HG02981 (cell line): ENCODE results near the gene CCDC88B.

Source experiments
- ATAC-seq: cut with Tn5 transposase; IDR thresholded peaks from one replicate; pipeline ENCODE4 v1.9.1; 2021; ENCODE audit warnings: mild to moderate bottlenecking, moderate library complexity; ENCODE audit not compliant: unreplicated experiment

Gene CCDC88B

DNA sequence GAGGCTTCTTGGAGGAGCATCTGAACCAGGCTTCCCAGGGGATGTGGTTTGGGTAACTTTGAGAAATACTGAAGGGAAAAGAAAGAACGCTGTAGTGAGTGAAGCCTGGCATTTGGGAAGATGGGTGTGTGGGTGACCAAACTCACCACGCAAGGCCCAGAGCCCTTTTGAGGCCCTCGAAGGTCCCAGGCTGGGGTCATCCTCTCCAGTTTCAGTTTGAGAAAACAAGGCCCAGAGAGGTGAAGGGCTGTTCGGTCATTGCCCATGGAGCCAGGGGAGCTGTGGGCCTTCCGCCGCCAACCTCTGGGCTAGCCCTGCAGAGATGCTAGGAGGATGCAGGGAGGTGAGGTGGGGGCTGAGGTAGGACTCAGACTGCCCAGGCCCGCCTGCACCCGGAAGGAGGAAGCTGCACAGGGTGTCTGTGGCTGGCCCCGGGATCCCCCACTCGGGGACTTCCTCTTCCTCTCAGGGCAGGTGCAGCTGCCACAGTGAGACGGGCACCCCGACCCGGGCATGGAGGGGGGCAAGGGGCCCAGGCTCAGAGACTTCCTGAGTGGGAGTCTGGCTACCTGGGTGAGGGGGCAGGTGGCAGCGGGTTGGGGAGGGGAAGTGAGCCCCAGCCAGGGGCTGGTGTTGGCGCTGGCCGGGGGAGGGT, at the start of gene CCDC88B:
CCDC88B (plus strand) TSS at position 451 of the 655 bp plus-strand sequence; CDS start at position 514, 63 bp downstream.
- ATAC-seq, result peak; percentile 41

DNA sequence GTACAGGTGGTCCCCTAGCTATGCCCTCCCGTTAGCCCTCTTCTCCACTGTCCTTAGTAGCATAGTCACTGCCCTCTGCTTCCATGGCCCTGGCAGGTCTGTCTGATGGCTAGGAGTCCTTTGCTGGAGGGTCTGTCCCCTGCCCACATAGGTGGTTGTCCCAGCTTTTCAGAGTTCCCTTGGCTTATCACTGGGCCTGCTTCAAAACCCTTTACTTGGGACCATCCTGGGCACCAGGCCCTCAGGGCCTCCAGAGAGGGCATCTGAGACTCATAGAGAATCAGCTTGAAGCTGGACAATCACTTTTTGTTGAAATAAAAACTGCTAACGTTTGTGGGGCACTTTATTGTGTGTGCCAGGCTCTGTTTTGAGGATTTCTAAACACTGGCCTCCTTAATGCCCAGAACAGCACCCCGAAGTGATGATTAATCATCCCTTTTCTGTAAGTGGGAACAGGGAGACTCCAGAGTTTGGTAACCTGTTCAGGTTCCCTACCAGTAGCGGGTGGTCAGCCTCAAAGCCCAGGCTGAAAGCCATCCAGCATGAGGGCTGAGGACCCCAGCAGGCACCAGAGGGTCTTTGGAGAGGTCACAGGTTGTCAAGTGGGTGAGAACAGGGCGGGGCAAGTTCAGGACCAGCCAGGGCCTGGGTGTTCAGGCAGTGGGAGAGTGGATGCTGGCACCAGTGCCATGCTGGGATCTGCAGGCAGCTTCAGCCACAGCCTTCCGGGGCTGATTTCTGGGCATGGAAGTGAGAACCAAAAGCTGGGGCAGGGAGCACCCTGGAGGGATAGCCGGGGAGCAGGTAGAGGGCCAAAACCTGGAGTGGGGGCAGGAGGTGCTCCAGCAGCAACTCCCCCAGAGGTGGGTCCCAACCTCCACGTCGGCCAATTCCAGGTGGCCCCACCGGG, 49.4 kb upstream of the CCDC88B start:
- ATAC-seq, result no peak

- no peak for ATAC-seq
These were observed 48.7 kb upstream of the CCDC88B start, which contains the start of gene KCNK4 for GRCh38 chr11:64291262-64291751. KCNK4 (plus strand) TSS chr11:64291302; CDS start chr11:64293019, 1,717 bp downstream.

- no peak for ATAC-seq
These were observed 48.1 kb upstream of the CCDC88B start for GRCh38 chr11:64291752-64292459.

DNA sequence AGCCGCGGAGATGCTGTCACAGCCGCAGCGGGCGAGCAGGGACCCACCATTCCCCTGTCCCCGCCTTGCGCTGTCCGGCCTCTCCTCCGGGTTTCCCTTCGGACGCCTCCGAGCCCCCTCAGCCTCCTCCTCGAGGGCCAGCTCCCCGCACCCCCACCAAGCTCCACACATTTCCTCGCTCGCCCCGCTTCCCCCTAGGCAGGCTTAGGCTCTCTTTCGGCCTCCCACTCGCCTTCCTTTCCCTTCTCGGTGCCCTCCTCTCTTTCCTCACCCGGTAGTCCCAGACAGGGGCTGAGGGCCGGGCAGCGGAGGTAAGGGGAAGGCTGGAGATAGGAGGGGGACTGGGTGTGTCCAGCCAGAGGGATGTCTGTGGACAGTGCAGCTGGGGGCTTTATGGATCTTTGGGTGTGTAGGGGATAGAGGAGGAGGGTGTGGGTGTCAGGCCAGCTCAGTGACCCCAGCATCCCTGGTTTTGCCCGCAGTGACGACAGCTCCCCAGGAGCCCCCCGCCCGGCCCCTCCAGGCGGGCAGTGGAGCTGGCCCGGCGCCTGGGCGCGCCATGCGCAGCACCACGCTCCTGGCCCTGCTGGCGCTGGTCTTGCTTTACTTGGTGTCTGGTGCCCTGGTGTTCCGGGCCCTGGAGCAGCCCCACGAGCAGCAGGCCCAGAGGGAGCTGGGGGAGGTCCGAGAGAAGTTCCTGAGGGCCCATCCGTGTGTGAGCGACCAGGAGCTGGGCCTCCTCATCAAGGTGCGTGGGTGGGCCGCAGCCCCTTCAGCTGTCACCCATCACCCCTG, 47.3 kb upstream of the CCDC88B start:
- ATAC-seq, result no peak

DNA sequence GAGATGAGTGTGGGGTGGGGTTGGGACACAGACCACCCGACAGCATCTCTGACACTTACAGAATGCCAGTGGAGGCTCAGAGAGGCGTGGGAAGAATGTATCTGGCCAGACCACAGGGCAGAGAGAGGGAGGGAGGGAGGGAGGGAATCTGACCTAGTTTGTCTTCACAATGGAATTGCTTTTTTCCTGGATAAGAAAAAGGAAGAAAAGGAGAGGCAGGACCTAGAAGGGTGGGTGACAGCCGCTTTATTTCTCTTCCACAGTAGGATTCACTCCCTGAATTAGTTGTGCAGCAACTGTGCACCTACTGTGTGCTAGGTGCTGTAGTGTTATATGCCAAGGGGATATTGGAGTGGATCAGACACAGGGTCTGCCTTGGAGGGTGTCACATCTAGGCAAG, 45.2 kb upstream of the CCDC88B start:
- ATAC-seq, result no peak

GRCh38 chr11:64295760-64296159, 44.2 kb upstream of the CCDC88B start:
- ATAC-seq, result no peak

GRCh38 chr11:64296236-64296635, 43.8 kb upstream of the CCDC88B start:
- ATAC-seq, result no peak

DNA sequence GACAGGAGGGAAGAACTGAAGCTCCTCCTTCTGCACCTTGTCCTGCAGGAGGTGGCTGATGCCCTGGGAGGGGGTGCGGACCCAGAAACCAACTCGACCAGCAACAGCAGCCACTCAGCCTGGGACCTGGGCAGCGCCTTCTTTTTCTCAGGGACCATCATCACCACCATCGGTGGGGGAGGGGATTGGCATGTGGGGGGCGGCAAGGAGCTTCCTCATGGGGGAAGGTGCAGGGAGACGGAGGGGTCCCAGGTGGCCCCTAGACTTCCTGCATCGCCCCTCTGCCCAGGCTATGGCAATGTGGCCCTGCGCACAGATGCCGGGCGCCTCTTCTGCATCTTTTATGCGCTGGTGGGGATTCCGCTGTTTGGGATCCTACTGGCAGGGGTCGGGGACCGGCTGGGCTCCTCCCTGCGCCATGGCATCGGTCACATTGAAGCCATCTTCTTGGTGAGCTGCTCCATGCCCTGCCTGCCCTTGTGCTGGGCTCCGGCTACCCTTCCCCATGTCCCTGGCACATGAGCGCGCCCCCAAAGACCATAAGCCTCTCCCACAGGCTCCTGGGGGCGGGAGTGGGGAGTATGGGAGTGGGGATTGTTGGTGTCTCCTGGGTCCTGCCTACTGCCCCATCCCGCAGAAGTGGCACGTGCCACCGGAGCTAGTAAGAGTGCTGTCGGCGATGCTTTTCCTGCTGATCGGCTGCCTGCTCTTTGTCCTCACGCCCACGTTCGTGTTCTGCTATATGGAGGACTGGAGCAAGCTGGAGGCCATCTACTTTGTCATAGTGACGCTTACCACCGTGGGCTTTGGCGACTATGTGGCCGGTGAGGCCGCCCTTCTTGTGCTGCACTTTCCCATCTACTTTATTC, 42.9 kb upstream of the CCDC88B start:
- ATAC-seq, result no peak

DNA sequence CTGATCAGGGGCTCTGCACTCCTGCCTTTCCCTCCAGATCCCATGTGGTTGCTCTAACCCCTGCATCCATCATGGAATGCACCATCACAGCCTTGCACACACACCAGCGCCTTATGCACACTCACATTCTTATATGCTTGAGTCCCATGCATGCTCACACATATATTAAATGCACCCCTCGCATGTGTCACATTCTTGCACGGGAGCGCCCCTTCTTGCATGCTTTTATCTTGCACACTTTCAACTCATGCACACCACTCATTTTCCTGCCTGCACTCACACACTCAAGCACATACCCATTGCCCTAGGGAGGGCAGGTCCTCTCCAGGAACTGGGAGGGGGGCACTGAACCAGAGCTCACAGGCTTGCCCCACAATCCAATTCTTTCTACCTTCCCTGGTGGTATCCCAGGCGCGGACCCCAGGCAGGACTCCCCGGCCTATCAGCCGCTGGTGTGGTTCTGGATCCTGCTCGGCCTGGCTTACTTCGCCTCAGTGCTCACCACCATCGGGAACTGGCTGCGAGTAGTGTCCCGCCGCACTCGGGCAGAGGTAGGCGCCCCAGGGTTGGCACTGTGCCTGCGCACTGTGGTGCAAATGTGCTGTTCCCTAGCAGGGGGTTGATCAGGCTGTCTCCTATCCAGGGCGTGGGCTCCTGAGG, 42.2 kb upstream of the CCDC88B start:
- no peak for ATAC-seq

DNA sequence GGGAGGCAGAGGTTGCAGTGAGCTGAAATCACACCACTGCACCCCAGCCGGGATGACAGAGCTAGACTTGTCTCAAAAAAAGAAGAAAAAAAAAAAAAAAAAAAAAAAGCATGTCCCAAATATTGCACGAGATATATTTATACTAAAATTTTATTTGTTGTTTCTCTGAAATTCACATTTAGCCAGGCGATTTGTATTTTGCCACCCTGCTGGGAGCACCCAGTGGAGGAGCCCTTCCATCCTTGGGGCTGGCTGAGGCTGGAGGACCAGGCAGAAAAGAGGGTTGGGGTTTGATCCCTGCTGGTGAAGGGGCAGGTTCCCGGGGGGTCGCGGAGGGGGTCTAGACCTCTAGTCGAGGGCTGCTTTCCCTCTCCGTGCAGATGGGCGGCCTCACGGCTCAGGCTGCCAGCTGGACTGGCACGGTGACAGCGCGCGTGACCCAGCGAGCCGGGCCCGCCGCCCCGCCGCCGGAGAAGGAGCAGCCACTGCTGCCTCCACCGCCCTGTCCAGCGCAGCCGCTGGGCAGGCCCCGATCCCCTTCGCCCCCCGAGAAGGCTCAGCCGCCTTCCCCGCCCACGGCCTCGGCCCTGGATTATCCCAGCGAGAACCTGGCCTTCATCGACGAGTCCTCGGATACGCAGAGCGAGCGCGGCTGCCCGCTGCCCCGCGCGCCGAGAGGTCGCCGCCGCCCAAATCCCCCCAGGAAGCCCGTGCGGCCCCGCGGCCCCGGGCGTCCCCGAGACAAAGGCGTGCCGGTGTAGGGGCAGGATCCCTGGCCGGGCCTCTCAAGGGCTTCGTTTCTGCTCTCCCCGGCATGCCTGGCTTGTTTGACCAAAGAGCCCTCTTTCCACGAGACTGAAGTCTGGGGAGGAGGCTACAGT, 40.8 kb upstream of the CCDC88B start:
- ATAC-seq, result no peak

DNA sequence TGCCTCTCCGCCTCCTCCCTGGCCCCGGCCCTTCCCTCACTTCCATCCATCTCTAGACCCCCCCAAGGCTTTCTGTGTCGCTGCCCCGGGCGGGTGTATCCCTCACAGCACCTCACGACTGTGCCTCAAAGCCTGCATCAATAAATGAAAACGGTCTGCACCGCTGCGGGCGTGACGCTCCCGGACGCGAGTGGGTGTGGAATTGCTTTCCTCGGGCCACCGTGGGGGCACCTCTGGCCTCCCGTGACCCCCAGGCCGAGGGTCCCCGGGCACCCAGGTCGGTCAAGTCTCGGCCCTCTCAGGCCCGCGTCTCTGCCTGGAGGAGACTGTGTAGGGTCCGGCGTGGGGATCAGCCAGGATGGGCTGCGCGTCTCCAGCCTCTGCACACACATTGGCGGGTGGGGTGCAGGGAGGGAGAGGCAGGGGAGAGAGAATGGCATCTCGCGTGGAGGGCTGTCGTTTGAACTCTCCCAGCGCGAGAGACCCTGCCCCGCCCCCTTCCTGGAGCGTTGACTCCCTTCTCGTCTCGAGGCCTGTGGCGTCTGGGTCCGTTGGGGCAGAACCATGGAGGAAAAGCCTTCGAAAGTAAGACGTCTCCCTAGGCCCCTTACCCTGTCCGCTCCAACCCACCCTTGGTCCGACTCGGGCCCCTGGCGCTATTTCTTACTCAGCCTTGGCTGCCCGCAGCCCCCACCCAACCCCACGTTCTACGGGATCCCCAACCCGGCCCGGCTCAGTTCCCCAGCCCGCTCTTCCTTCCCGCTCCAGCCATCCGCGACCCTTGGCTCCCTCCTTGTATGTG, 40.0 kb upstream of the CCDC88B start, which contains the start of gene CATSPERZ:
CATSPERZ (plus strand) TSS at position 512 of the 802 bp plus-strand sequence; CDS start at position 565, 53 bp downstream.
- ATAC-seq, result no peak

GRCh38 chr11:64303109-64304031, 36.6 kb upstream of the CCDC88B start:
- no peak for ATAC-seq

DNA sequence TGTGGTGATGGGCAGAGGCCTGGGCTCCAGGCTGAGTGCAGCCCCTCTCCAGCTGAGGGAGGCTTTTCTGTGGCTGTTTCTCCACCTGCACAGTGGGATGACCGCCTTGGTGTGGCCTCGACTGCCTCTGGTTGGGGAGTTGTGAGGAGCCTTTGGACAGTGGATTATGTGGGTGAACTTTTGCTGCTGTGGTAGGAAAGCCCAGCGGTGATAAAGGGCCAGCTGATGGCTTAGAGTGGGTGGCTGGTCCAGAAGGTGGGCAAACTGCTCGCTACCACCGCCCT, 36.0 kb upstream of the CCDC88B start:
- ATAC-seq, result no peak

DNA sequence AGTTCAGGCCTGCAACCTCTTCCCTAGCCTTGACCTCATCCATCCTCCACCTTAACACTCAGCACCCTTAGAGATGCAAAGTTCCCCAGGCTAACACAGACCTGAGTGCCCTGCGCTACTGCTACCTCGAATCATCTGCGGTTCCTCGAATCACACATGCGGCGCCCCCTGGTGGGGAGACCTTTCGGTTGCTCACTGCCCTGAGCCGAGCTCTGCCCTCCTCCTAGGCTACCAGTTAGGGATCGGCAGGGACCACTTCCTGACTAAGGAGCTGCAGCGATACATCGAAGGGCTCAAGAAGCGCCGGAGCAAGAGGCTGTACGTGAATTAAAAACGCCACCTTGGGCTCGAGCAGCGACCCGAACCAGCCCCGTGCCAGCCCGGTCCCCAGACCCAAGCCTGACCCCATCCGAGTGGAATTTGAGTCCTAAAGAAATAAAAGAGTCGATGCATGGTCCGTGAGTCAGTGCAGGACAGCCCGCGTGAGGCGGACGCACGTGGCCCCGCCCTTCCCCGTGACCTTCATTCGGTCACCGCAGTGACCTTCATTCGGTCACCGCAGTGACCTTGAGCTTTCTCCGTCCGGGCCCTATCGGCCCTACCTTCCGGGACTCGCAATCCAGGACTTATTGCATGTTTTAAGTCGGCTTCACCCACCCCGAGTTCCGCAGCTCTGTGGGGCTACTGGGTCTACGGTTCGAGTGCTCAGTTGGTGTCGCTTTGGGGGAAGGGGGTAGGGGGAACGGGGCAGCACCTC, 35.5 kb upstream of the CCDC88B start:
- peak; percentile 31 for ATAC-seq
